NCI-H187 treated with DMSO at 0.1 percent for 48 hours (cell line): ENCODE results near the gene SLC24A3.

Source experiments
- DNase-seq: peaks from one replicate; lab custom pipeline; 2025; lab: John Stamatoyannopoulos, UW

The SLC24A3 gene

GRCh38 chr20:19547547-19547946 lies 335.1 kb downstream of the SLC24A3 start:
- DNase-seq = no peak

- no peak for DNase-seq
Measured at GRCh38 chr20:19549896-19550295, 337.5 kb downstream of the SLC24A3 start.

GRCh38 chr20:19552221-19553180 lies 340.1 kb downstream of the SLC24A3 start:
- DNase-seq = no peak

DNA sequence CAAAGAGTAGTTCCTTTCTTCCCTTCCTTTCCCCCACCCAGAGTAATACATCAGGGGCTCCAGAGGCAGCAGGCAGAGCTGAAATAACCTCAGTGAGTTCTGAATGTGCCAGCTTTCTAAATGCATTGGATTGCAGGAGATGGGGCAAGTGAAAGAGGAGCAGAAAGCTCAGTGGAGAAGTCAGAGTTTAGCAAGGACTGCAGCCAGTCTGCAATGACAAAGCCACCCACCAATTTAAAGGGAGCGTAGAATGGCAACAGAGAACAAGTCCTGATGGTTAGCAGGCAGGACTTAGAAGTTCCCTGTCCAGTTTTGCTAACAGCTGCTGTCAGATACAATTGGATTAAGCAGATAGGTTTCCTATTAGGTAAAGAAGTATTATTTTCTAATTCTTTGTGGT lies 342.2 kb downstream of the SLC24A3 start:
- DNase-seq = no peak

- no peak for DNase-seq
Measured at GRCh38 chr20:19555726-19556125, 343.3 kb downstream of the SLC24A3 start.

DNA sequence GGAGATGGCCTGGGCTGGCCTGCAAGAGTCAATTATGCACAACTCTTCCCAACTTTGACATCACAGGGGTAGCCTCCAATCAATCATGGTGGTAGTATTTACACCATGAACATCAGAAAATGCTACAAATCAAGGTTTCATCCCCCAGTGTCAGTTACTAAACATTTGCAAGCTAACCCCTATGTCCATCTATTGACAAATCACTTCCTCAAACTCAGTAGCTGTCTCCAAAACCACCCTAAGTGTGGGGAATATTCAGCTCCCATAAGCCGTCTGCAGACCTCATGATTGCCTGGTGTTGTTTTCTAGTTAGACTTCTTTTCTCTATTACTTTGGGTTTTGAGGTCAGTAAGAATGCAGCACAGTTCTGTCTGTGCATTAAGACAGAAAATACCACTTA lies 344.8 kb downstream of the SLC24A3 start:
- no peak for DNase-seq

DNA sequence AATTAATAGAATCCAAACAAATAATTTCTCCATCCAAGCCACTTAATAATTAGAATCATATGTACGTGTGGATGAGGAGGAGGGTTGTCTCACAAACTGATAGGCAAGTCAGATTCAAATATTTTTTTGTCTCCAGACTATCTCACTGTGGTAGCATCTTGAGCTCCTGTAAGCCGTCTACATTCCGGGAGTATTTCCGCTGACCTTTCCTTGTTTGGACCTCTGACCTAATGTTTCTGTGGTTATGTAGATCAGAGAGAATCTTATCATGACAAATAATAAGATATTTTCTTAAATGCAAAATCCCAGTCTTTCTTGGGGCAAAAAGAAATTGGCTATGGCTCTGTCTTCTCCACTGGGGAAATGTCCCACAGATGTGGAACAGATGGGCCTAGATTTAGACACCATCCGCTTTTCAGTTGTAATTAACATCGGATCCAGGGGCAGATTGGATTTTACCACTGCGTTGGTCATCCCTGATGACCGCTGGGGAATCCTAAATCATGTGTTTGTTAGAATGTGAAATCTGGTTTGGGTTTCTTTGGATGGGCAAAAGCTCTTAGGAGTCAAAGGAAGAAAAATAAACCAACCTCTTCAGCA lies 348.5 kb downstream of the SLC24A3 start:
- DNase-seq = no peak

GRCh38 chr20:19562426-19562825 lies 350.0 kb downstream of the SLC24A3 start:
- no peak for DNase-seq

- no peak for DNase-seq
Measured at GRCh38 chr20:19564261-19564660, 351.8 kb downstream of the SLC24A3 start.

- no peak for DNase-seq
Measured at GRCh38 chr20:19565736-19566135, 353.3 kb downstream of the SLC24A3 start.

- DNase-seq = no peak
Measured at GRCh38 chr20:19566226-19566945, 353.9 kb downstream of the SLC24A3 start.

- no peak for DNase-seq
Measured at GRCh38 chr20:19568128-19568527, 355.7 kb downstream of the SLC24A3 start.

DNA sequence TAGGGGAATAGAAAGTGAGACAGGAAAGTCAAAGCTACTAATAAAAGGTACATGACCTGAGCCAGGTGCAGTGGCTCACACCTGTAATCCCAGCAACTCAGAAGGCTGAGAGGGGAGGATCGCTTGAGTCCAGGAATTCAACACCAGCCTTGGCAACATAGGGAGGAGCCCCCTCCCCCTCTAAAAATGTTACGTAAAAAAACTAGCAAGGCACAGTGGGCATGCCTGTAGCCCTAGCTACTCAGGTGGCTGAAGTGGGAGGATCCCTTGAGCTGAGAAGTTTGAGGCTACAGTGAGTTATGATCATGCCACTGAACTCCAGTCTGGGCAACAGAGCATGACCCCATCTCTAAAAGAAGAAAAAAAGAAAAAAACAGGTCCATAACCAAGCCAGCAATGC lies 359.6 kb downstream of the SLC24A3 start:
- DNase-seq = no peak

DNA sequence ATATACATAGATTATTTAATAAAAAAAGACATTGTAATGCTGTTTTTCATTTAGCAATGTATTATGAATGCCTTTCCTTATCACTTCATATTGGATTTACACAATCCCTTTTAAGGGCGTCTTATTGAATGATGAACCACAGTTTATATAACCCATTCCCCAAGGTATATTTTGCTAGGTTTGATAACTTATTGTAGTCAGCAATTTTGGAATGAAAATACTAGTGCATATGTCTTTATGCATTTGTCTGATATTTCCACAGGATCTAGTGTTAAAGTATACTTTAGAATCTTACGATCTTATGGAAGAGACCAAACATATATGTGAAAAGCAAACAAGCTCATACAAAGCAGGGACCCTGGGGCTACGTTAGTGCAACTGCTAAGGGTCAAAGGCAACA lies 365.2 kb downstream of the SLC24A3 start:
- DNase-seq = no peak

- no peak for DNase-seq
Measured at GRCh38 chr20:19582782-19583181, 370.3 kb downstream of the SLC24A3 start.

GRCh38 chr20:19583532-19584175 lies 371.2 kb downstream of the SLC24A3 start:
- DNase-seq = no peak

DNA sequence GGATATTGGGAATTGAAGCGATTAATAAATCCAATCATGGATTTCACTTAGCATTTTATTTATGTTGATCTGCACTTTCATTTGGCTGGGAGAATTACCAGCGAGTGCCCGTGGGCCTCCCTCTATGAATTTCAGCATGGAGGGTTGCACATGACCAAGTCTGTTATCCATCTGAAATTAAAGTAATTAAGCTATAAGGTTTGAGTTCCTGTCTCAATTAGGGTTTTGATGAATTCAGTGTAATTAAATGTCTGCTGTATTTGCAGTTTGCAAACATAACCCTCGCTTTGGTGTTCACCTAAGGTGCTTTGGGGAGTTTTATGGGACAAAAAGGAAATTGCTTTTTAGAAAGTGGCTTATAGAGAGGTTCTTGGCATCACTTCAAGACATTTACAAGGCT lies 375.8 kb downstream of the SLC24A3 start:
- no peak for DNase-seq

DNA sequence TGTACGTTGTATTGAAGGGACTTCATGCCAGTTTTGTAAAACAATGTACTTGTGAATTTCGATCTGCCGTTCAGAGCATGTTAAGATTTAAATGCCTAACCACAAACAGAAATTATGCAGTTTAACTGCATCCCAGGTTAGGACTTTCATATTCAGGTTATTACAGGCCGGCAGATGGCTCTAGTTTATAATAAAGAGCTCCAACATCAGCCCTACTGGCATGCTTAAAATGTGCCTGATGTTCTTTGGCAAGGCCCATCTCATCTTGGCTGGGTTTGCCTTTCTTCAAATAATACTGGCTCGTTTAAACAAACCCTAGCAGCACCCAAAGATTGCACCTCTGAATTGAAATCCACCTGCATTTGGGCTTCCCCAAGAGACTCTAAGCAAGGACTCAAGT lies 376.3 kb downstream of the SLC24A3 start:
- no peak for DNase-seq

DNA sequence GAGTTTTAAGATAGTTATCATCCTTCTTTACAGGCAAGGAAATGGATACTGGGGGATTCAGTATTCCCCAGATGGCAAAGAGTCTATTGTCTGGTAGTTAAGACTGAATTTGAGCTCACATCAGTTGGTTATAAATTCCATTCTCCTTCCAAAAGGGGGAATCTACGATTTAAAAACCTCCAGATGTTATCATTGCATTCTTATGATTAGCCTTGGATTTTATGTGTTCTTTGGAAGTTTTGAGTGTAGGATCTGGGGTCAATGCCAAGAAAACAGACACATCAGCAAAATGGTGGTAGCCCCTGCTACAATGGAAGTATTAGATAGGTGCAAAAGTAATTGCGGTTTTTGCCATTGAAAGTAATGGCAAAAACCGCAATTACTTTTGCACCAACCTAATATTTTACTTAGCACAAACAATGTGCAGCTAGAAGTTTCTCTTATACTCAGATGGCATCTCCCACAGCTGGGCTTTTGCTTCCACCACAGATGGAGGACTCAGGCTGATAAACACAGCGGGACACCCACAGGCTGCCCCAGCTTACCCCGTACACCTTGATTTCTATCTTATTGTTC lies 377.4 kb downstream of the SLC24A3 start:
- no peak for DNase-seq

GRCh38 chr20:19590382-19590781 lies 377.9 kb downstream of the SLC24A3 start:
- DNase-seq = no peak

GRCh38 chr20:19593762-19594161 lies 381.3 kb downstream of the SLC24A3 start:
- DNase-seq = no peak

GRCh38 chr20:19594896-19595295 lies 382.5 kb downstream of the SLC24A3 start:
- no peak for DNase-seq
